HG02973 (cell line): Measurements from ENCODE around the gene GPX4.
"Not testable (repeated sequence)": the region's sequence is repeated elsewhere in the genome, so short reads cannot be mapped to it uniquely, and the experiment has no call there.

Experiments used
- ATAC-seq: cut with Tn5 transposase; IDR thresholded peaks from one replicate; pipeline ENCODE4 v1.9.1; 2021; ENCODE audit warnings: moderate library complexity; ENCODE audit not compliant: unreplicated experiment

Gene GPX4

DNA sequence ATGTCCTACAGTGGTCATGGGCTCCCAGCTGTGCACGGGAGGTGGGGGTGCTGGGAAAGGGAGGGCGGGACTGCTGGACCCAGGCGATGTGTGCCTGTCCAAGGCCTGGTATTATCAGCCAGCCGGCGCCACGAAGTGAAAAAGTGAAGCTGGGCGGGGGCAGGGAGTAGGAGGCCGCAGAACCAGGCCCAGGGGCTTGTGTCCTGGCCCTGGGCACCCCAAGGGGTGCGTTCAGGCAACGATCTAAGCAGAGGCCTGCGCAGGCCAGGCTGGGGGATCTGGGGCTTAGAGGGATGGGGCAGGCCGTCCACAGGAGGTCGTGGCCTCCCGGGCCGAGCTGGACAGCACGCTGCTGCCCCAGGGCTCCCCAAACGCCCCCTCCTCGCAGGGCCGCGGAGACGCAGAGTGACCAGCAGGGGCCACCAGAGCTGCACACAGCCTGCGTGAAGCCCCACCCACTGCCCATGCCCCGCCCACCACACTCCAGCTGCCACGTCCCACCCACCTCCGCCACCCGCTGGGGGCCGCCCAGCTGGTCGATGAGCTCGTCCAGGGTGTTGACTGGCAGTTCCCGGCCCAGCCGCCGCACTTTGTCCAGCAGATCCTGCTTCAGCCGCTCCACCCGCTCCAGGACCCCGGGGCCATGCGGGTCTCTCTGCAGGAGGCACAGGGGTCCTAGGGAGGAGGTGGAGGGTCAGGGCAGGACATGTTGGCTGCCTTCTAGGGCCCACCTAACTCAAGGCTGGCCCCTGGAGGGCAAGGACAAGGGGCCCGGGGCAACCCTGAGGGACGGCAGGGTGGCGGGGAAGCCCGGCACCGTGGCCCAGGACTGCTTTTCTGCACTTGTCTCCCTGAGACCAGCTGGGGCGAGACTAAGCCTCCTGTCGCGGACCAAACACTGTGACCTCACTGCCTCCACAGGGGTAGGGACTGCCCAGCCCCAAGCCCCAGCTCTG is 9.5 kb downstream of the GPX4 start:
- no peak for ATAC-seq

GRCh38 chr19:1113986-1114483 is 10.2 kb downstream of the GPX4 start:
- ATAC-seq, result no peak

DNA sequence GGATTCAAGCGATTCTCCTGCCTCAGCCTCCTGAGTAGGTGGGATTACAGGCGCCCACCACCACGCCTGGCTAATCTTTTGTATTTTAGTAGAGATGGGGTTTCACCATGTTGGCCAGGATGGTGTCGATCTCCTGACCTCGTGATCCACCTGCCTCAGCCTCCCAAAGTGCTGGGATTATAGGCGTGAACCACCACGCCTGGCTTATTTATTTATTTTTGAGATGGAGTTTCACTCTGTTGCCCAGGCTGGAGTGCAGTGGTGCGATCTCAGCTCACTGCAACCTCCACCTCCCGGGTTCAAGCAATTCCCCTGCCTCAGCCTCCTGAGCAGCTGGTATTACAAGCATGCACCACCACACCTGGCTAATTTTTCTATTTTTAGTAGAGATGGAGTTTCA is 10.9 kb downstream of the GPX4 start:
- ATAC-seq, result not testable (repeated sequence)

DNA sequence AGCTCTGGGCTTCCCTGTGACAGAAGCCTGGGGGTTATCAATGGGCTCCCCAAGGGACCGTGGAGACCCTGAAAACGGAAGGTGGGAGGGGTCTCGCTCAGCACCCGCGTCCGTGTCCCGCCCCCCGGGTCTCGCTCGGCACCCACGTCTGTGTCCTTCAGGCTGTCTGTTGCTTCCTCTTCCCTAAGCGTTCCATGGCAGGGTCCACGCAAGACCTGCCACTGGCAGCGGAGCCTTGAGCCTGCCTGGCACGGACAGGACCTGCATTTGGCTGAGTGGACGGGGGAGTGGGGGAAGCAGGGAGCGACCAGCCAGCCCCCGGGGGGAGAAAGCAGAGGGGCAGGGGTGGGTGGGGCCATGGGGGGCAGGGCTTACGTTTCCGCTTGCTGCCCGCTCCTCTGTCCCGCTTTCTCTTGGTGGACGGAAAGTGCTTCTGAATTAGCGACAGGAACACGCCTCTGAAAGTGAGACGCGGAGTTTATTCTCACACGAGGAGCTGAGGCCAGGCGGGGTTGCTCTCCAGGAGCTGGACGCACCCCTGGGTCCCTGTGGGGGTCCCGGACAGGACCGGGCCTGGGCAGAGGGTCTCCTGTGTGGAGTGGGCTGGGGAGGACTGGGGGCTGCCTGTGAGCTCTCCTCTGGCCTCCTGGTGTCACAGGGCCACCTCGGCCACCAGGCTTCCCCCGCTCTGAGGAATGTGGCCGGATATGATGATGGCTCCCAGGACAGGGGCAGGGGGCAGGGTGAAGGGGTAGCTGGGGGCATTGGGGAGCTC is 12.0 kb downstream of the GPX4 start:
- no peak for ATAC-seq

GRCh38 chr19:1116726-1117581 is 13.2 kb downstream of the GPX4 start:
- no peak for ATAC-seq

- ATAC-seq, result no peak
Observed at GRCh38 chr19:1117654-1118053, 13.9 kb downstream of the GPX4 start.

DNA sequence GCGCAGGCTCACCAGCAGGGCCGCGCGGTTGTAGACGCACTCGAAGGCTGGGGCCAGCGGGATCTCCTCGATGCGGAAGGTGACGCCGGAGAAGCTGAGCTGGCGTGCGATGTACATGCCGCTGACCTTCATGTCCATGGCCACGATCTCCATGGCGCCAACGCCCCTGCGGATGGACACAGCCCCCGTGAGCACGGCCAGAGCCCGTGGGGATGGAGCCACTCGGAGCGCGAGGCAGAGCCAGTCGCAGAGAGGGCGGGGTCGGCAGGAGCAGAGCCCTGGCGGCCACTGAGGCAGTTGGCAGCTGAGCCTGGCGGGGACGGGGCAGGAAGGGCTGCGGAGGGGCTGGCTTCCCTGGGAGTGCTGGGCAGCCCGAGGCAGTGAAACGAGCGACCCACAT is 15.2 kb downstream of the GPX4 start:
- ATAC-seq, result no peak

DNA sequence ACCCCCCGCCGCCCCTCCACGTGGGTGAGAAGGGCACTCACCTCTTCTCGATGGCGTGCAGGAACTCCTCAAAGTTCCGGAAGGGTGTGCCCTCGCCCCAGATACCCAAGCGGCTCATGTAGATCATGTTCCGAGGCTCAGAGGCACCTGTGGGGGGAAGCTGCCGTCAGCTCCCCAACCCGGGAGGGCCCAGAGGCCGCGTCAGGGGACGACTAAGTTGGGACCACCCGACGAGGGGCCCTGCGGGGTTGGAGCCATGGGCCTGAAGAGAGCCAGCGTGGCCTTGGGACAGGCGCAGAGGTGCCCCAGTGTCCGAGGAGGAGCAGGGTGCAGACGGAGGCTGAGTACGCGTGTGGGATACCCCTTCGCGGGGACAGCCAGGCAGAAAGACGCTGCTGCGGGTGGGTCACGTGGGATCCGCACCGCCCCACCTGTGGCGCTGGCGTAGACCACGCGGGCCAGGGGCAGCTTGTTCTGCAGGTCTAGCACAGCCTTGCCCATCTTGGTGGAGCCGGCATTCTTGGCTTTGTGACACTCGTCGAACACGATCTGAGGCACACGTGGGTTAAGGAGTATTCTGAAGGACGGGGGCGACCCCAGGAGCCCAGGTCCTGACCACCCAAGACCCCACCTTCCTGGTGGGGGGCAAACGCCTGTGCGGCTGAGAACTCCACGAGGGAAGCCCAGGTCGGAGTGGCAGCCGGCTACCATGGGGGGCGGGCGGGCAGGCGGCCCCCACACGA is 15.9 kb downstream of the GPX4 start:
- no peak for ATAC-seq

DNA sequence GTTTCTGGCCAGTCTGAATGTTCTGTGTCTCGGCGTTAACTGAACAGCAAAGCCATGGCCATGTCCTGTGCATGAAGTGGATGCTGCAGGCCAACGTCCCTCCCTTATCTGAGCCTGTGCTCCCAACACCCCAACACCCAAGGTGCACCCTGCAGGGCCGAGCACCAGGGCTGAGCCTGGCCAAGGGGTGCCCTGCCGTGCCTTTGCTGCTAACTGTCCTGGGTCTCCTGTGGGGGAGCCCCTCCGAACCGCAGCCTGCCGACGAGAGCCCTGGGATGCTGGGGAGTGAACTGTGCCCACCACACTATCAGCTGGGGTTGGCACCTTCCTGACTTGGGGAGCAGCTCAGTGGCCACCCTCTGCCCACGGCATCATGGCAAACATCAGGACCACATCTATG is 17.6 kb downstream of the GPX4 start:
- no peak for ATAC-seq

DNA sequence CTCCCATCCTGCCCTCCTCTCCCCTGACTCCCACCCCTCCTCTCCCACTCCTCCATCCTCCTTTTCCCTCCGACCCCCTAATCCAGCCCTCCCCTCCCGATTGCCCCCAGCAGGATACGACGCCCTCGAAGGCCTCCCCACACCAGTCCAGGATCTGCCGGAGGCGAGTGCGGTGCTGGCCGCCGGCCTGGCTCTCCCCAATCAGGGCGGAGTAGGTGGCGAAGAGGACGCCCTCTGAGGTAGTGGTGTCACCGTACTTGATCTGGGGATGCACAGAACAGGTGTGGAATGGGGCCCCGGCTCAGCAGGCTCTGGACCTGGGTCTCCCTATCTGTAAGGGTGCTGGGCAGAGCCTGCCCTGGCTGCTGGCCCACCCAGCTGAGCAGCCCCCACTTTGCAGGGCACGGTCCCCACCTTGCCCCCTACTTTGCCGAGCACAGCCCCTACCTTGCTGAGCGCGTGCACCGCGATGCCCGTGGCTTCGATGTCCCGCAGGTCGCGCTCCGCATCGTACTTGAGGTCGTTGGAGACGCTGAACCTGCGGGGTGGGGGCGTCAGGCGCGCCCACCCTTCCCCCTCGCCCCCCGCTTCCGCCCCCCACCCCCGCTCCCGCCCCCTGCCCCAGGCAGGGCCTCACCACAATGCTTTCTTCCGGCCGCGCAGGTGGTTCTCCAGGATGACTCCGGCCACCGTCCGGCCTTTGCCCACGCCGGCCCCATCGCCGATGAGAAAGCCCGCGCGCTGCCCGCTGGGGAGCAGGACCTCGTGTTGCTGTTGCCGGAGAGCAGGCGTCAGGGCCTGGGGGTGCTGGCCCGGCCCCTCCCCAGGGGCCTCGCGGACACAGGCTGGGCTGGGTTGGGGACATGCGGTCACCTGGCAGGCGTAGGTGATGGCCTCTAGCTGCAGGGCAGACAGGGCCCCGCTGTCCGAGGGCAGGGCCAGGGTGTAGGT is 18.5 kb downstream of the GPX4 start:
- no peak for ATAC-seq

GRCh38 chr19:1122972-1123363 is 19.2 kb downstream of the GPX4 start:
- ATAC-seq, result no peak

DNA sequence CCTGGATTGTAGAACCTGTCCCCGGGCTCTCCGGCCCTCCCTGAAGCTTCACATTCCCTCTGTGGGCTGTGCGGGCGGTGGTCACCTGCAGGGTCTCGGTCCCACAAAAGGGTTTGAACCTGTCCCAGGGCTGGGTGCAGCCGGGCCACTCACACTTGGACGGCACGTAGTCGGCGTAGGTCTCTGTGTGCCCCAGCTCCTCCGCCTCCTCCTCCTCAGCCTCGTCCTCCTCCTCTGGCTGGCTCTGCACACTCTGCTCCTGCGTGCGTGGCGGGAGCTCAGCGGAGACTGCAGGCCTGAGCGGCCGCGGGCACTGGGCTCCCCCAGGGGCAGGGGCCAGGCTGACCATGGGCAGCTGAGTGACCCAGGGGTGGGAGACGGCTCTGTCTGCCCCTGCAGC is 19.6 kb downstream of the GPX4 start:
- no peak for ATAC-seq

- ATAC-seq, result no peak
Observed at GRCh38 chr19:1123885-1124677, 20.3 kb downstream of the GPX4 start.

DNA sequence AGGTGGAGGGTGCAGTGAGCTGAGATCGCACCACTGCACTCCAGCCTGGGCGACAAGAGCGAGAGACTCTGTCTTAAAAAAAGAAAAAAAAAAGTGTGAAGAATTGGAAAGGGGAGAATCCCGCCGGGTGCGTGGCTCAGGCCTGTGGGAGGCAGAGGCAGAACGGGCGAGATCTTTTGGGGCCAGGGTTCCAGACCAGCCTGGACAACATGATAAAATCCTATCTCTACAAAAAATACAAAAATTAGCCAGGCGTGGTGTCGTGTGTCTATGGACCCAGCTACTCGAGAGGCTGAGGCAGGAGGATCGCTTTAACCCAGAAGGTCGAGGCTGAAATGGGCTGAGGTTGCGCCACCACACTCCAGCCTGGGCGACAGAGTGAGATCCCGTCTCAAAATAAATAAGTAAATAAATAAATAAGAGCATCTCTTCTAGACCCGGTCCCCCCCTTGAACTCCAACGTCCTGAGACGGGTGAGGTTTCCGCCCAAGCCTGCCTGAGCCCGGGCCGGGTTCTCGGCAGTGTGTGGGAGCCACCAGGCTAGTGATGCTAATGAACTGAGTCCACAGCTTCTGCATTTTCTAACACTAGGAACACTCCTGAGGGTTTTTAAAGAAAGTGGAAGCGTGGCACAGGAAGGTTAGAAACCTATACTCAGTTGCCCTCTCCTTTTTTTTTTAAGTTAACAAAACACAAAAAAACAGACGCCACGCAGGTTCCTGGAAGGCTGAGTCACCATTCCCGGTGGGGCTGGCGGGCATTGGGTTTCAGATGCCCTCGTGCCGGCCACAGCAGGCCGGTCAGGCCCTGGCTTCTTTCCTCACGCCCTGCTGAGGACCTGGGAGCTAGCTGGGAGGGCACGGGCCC is 22.0 kb downstream of the GPX4 start:
- no peak for ATAC-seq

DNA sequence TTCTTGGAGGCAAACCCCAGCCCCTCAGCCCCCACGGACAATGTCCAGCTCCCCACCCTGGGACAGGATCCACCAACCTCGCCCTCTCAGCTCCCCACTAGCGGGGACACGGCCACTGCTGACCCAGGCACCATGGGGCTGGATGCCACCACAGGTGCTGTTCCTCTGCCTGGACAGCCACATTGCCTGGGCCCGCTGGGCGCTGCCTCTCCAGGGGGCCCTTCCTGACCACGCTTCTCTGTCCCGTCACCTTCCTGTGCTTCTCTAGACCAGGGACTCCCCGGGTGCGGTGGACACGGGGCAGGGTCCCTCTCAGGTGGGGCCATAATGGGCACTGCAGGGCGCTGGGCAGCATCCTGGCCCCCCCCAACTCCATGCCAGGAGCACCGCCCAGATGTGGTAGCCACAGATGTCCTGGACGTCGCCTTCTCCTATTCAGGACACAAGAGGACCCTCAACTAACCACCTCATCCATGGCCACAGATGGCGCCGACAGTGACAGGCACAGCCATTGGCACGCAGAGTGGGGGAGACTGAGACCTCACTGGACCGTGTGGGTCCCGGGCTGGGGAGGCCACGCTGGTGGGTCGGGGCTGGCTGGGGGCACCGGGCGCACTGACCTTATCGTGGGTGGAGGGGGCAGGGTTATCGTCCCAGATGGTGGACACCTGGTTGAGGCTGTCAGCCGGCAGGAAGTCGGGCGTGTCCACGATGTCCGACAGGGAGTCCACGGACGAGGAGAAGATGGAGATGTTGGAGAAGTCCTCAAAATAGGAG is 23.4 kb downstream of the GPX4 start:
- no peak for ATAC-seq

DNA sequence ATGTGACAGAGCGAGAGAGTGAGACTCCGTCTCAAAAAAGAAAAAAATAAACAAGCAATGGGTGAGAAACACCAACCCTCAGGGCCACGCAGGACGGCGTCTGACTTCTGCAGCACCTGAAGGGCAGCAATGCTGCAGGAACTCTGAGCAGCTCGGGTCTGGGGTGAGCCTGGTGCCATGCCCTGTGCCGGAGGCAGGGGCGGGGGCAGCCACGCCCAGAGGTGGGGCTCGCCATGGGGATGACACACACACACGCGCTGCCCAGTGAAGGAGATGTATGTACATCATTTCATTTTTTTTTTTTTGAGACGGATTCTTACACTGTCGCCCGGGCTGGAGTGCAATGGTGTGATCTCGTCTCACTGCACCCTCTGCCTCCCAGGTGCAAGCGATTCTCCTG is 24.3 kb downstream of the GPX4 start:
- ATAC-seq, result no peak

DNA sequence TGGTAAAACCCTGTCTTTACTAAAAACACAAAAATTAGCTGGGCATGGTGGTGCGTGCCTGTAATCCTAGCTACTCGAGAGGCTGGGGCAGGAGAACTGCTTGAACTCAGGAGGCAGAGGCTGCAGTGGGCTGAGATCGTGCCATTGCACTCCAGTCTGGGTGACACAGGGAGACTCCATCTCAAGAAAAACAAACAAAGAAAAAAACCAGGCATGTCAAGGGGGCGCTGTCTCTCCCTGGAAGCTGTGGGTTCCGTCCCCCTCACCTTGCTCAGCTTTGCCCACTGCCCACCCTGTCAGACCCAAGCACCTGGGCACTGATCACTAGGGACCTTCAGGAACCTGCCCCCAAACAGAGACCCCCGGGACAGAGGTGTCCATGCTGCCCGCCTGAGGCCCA is 25.3 kb downstream of the GPX4 start:
- not testable (repeated sequence) for ATAC-seq
